Measurements from ENCODE around the gene CFL1. TPM values are rescaled to one million over a fixed set of nuclear protein-coding genes. Genes with fewer than 3 reads are reported as not detected.

Gene CFL1
- total and polyA plus RNA-seq, 2 experiments from 2014 or later = 1,393 to 2,124 TPM

GRCh38 chr11:65811764-65812475 is 46.1 kb downstream of the CFL1 start (continued):
- TF ChIP-seq ZNF462 (CRISPR knock-in tag; IDR thresholded peaks at IDR 0.05) (no peak), NANOG (IDR thresholded peaks at IDR 0.05; ENCODE audit: borderline replicate concordance) (no peak), CTCF (conservative IDR thresholded peaks at IDR 0.05; ENCODE audit: low read depth in 2 of 2) (no peak)

GRCh38 chr11:65810046-65810868 is 47.7 kb downstream of the CFL1 start:
- no peak overlapping the region for H3K4me3 Mint-ChIP-seq
- no peaks in the 10 kb centered on the region for H4K20me1 ChIP-seq (replicated peaks; ENCODE audit: insufficient read depth)
- no peak overlapping the region for H3K27ac Mint-ChIP-seq
- H3K9me3 Mint-ChIP-seq = no peaks in the 10 kb centered on the region; the same call in 2 of the 3 replicates
- H3K4me1 ChIP-seq (ENCODE audit: insufficient read depth) = no peaks in the 10 kb centered on the region
- no peaks in the 10 kb centered on the region for H3K36me3 Mint-ChIP-seq (ENCODE audit: low read depth)
- H3F3A ChIP-seq (replicated peaks; ENCODE audit: low read depth) = no peaks in the 10 kb centered on the region
- peaks cover 7% of the 10 kb centered on the region for H3K27me3 Mint-ChIP-seq (ENCODE audit: insufficient read depth, low read depth, poor library complexity)
- no peaks in the 10 kb centered on the region for H3K27me3 ChIP-seq (ENCODE audit: insufficient read depth)
- ATAC-seq (peak; percentile 53), DNase-seq (ENCODE audit: low spot score) (no peak)
- no peak overlapping the region for H3K4me3 ChIP-seq
- no peaks in the 10 kb centered on the region for H3K9me2 ChIP-seq (ENCODE audit: insufficient read depth)
- no peaks in the 10 kb centered on the region for H3K79me2 ChIP-seq (replicated peaks; ENCODE audit: insufficient read depth)
- H3K4me2 ChIP-seq = no peak overlapping the region
- no peak overlapping the region for H2AFZ ChIP-seq
- no peaks in the 10 kb centered on the region for H3K36me3 ChIP-seq (ENCODE audit: insufficient read depth)
- H3K27ac ChIP-seq (ENCODE audit: low read depth) = no peak overlapping the region
- H3K4me1 Mint-ChIP-seq = no peaks in the 10 kb centered on the region
- TF ChIP-seq EZH2 (IDR thresholded peaks at IDR 0.05; ENCODE audit: low read depth, unreplicated experiment) (no peak), NANOG (IDR thresholded peaks at IDR 0.05; ENCODE audit: borderline replicate concordance) (no peak), ZNF114 (CRISPR knock-in tag; IDR thresholded peaks at IDR 0.05) (no peak), CTCF (conservative IDR thresholded peaks at IDR 0.05; ENCODE audit: low read depth in 2 of 2) (peak in 1 of 2 experiments; percentile 30; a peak in 1 of 4 replicates), ZNF331 (CRISPR knock-in tag; IDR thresholded peaks at IDR 0.05; ENCODE audit: low read depth) (no peak)

All from GM23338 (cell line).